Measurements from ENCODE around the gene ARPIN. TPM values are rescaled to one million over a fixed set of nuclear protein-coding genes. Genes with fewer than 3 reads are reported as not detected.
"Not testable (repeated sequence)": the region's sequence is repeated elsewhere in the genome, so short reads cannot be mapped to it uniquely, and the experiment has no call there.

ARPIN gene
- total RNA-seq, 1 donor from 2014 or later = 6.2 TPM

- DNase-seq (ENCODE audit: low spot score) (peak; percentile 31), ATAC-seq (no peak)
Observed at GRCh38 chr15:89910891-89911626, 1.7 kb downstream of the ARPIN start.

DNA sequence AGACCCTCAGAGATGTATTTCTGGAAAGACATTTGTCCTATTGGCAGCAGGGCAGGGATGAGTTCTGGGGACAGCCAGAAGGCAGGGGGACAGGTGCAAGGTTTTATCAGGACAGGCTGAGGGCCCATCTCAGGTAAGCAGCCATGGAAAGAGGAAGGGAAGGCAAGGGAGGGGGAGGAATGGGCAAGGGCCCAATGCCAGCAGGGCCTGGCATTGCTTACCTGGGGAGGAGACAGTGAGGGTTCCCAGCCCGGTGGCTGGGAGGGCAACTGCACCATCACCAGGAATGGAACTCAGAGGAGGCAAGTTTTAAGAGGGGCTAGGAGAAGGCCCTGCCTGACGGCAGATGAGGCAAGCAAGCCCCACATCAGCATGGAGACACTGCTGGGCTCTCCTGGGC lies 3.1 kb downstream of the ARPIN start:
- ATAC-seq = no peak
- DNase-seq (ENCODE audit: low spot score) = peak; percentile 32

DNA sequence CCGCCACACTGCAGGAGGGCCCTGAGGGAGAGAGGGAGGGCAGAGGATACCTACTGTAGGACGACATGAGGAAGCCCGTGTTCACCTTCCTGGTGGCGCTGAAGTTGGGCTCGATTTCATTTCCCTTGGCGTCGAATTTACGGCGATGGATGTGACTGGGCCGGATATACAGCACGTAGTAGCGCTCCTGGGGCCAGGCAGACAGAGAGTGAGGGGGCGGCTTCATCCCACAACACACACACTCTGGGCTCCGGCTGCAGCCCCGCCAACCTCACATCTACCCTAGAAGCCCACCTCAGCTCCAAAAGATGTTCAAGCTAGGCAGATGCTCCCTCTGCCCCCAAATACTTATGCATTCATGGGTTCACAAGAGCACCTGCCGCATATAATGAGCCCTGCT lies 4.5 kb downstream of the ARPIN start:
- peak; percentile 37 for DNase-seq (ENCODE audit: low spot score)
- no peak for ATAC-seq

- DNase-seq (ENCODE audit: low spot score) (no peak), ATAC-seq (no peak)
Observed at GRCh38 chr15:89907289-89907688, 5.5 kb downstream of the ARPIN start.

- DNase-seq (ENCODE audit: low spot score) (peak; percentile 21), ATAC-seq (no peak)
Observed at GRCh38 chr15:89905846-89906378, 6.8 kb downstream of the ARPIN start.

- ATAC-seq (no peak), DNase-seq (ENCODE audit: low spot score) (peak; percentile 38)
Observed at GRCh38 chr15:89904519-89904918, 8.2 kb downstream of the ARPIN start.

DNA sequence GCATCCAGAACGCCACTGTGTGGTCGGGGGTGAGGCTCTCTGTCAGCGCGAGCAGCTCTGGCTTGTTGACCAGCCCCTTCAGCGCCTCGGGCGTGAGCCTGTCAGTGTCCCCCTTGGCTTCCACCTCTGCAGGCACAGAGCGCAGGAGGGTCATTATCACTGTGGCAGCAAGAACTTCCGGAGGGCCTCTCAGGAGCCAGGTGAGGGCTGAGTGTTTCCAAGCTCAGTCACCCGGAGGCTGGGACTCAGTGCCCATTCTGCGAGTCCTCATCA lies 9.0 kb downstream of the ARPIN start:
- ATAC-seq = no peak
- DNase-seq (ENCODE audit: low spot score) = no peak

DNA sequence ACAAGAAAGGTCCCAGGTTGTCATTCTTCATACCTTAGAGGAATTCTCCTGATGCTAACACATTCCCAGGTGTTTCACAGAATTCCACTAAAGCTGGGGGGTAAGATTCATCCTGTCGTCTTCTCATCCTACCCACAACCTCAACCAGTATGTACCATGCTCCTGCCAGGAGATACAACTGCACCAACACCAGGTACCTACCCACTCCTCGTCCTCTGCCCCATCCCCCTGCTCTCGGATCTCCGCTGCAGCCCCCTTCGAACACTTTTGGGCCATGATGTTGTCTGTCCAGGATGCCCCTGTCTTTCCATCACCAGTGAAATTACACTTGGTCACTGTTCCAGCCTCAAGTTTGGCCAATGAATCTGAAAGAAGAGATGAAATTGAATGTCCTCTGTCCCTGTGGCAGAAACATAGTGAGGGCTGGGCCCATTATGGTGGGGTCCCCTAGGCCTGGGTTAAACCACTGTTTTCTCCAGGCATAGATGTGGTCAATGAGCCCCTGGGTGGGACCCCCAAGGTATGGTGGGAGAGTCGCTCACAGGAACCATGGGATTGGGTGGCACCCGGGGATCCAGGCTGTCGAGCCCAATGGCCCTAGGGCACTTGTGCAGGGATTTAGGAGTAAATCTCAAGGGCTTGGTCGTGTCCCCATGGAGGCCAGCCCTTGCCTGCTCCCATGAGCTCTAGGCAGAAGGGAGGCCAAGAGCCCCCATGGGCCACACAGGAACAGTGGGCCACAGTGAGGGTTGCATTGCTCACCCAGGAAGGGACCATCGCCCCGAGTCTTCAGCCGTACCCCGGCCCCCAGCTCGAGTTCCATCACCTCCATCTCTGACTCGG lies 9.5 kb downstream of the ARPIN start:
- ATAC-seq (no peak), DNase-seq (ENCODE audit: low spot score) (no peak)

- DNase-seq (ENCODE audit: low spot score) (no peak), ATAC-seq (no peak)
Observed at GRCh38 chr15:89900849-89901248, 11.9 kb downstream of the ARPIN start.

- DNase-seq (ENCODE audit: low spot score) = no peak
- no peak for ATAC-seq
Observed at GRCh38 chr15:89899951-89900567, 12.7 kb downstream of the ARPIN start.

DNA sequence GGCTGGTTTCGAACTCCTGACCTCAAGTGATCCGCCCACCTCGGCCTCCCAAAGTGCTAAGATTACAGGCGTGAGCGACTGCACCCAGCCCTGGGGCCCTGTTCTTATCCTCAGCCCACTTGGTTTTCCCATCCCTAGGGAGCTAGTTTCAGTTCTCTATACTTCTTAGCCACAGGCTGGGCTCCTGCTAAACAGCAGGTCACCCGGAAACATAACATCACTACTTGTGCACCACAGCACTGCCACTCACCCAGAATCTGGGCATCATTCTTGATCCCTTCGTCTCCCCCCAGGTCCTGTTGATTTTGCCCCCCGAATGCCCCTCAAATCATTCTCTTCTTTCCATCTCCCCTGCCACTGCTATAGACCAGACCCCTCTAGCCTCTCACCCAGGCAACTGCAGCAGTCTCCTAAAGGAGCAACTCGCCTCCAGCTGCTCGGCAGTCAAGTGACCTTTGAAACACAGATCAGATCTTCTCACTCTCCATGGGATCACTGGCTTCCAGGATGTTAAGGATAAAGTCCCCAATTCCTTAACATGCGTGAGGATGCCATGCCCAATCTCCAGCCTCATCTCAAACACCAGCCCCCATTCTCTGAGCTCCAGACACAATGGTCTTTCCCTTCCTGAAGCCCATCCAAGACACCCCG lies 13.3 kb downstream of the ARPIN start:
- no peak for DNase-seq (ENCODE audit: low spot score)
- no peak for ATAC-seq

GRCh38 chr15:89898614-89899294 lies 14.0 kb downstream of the ARPIN start:
- ATAC-seq (peak; percentile 70), DNase-seq (ENCODE audit: low spot score) (peak; percentile 55)

DNA sequence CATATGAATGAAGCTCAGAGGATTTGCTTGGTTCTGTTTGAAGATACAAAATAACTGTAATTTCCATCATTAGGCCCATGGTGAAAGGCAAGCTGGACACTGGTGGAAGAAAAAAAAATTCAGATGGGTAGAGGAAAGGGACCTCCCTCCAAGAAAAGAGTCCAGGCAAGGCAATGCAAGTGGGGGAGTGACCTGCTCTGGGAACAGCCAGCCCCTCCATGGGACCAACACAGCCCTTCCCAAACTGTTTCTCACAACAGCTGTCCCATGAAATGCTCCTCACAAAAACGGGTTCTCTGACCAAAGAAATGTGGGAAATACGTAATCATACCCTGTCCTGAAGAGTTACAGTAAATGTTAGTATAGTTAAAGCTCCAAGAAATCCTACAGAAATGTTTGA lies 14.6 kb downstream of the ARPIN start:
- ATAC-seq = no peak
- DNase-seq (ENCODE audit: low spot score) = no peak

- ATAC-seq = peak; percentile 94
Observed at GRCh38 chr15:89893696-89894447, 18.9 kb downstream of the ARPIN start, which contains the start of gene AP3S2. Gene AP3S2 (minus strand): TSS chr15:89893994. CDS start chr15:89893949, 45 bp downstream.

GRCh38 chr15:89893027-89893426 lies 19.7 kb downstream of the ARPIN start:
- DNase-seq (ENCODE audit: low spot score) (no peak), ATAC-seq (no peak)

More at GRCh38 chr15:89893696-89894447, 18.9 kb downstream of the ARPIN start, which contains the start of gene AP3S2:
- DNase-seq (ENCODE audit: low spot score) = peak; percentile 95

- DNase-seq (ENCODE audit: low spot score) (peak; percentile 44), ATAC-seq (peak; percentile 88)
Observed at GRCh38 chr15:89888214-89888804, 24.4 kb downstream of the ARPIN start.

- no peak for ATAC-seq
- no peak for DNase-seq (ENCODE audit: low spot score)
Observed at GRCh38 chr15:89885611-89886010, 27.1 kb downstream of the ARPIN start.

DNA sequence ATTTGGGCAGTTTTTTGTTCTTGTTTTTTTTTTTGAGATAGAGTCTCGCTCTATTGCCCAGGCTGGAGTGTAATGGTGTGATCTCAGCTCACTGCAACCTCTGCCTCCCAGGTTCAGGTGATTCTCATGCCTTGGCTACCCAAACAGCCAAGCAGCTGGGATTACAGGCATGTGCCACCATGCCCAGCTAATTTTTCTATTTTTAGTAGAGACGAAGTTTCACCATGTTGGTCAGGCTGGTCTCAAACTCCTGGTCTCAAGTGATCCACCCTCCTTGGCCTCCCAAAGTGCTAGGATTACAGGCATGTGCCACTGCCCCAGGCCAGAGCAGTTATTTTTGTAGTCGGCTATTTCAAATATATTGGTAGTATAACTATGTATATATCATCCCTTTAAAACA lies 27.6 kb downstream of the ARPIN start:
- not testable (repeated sequence) for DNase-seq (ENCODE audit: low spot score); ATAC-seq

DNA sequence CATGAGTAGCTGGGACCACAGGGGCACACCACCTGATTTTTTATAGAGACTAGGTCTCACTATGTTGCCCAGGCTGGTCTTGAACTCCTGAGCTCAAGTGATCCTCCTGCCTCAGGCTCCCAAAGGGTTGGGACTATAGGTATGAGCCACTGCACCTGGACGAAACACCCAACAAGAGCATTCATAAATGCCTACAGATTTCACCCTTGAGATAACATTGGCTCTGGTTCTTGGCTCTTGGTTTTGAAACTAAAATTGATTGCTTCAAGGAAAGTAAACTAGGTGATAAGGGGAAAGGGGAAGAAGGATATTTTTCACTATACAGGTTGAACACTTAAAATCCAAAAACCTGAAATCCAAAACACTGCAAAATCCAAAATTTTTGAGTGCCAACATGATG lies 29.2 kb downstream of the ARPIN start:
- ATAC-seq (no peak), DNase-seq (ENCODE audit: low spot score) (no peak)

Measured in left lobe of liver (tissue), 2 donors.